ENCODE measurements around the gene NFATC2. TPM values are rescaled to one million over a fixed set of nuclear protein-coding genes. Genes with fewer than 3 reads are reported as not detected.

Gene NFATC2
- total RNA-seq, 2 donors from 2014 or later, result 11.9 to 24.5 TPM

DNA sequence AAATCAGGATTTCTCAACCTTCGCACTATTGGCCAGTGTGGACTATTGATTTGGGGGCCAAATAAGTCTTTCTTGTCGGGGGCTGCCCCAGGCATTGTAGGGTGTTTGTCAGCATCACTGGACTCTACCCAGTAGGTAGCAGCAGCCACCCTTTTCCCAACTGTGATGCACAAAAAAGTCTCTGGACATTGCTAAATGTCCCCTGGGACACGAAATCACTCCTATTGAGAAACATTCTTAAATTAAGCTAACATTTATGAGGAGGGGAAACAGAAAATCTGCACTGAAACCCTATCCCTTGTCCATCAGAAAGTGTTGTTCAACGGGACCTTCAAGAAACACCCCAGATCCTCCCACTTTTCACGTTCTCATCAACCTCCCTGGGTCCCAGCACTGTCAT is 54.2 kb downstream of the NFATC2 start:
- ATAC-seq (ENCODE audit: insufficient number of reproducible peaks, low FRiP score, low read depth) (no peak), DNase-seq (ENCODE audit: low spot score) (no peak)
- no peaks in the 10 kb centered on the region for H3K27me3 ChIP-seq (replicated peaks; ENCODE audit: insufficient read depth)
- H3K27ac ChIP-seq, result no peak overlapping the region
- H3K4me1 ChIP-seq (ENCODE audit: control insufficient read depth in 1 of 2, low read depth in 2 of 2), result peaks cover 0 to 26% of the 10 kb centered on the region in 2 donors
- no peaks in the 10 kb centered on the region for H3K9me3 ChIP-seq
- TF ChIP-seq, protein P1, sequence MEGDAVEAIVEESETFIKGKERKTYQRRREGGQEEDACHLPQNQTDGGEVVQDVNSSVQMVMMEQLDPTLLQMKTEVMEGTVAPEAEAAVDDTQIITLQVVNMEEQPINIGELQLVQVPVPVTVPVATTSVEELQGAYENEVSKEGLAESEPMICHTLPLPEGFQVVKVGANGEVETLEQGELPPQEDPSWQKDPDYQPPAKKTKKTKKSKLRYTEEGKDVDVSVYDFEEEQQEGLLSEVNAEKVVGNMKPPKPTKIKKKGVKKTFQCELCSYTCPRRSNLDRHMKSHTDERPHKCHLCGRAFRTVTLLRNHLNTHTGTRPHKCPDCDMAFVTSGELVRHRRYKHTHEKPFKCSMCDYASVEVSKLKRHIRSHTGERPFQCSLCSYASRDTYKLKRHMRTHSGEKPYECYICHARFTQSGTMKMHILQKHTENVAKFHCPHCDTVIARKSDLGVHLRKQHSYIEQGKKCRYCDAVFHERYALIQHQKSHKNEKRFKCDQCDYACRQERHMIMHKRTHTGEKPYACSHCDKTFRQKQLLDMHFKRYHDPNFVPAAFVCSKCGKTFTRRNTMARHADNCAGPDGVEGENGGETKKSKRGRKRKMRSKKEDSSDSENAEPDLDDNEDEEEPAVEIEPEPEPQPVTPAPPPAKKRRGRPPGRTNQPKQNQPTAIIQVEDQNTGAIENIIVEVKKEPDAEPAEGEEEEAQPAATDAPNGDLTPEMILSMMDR (IDR thresholded peaks at IDR 0.05), result no peak
- no peaks in the 10 kb centered on the region for H3K36me3 ChIP-seq
- H3K4me3 ChIP-seq, result no peak overlapping the region

DNA sequence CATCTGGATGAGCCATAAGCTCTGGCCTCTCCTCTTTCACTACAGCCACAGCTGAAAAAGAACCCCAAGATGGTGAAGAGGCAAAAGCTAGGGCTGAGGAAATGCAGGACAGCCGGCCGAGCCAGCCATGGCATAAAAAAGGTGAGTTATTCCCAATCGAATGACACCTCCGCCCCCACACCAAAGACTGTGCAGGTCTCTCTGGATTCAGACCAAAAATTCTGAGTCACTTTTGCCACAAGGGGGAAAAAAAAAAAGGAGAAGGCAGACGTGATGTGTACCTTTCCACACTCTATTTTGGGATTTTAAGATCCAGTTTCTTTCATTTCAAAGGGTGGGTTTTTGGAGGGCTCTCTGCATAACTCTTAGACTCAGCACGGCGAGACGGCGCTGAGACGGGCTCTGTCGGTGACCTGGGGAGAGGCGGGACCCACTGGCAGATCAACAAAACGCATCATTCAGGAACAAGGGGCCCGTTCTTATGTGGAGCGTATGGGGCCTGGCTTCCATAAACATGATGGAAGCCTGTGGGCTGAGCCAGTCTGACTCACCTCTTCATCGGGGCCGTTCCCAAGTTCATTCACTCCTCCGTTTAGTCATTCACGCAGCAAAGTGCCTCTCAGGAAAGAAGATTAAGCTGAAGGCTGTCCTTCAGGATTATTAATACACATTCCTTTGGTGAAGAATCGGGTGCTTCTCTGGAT is 54.8 kb downstream of the NFATC2 start:
- H3K27me3 ChIP-seq (replicated peaks; ENCODE audit: insufficient read depth), result no peaks in the 10 kb centered on the region
- no peaks in the 10 kb centered on the region for H3K36me3 ChIP-seq
- H3K4me1 ChIP-seq (ENCODE audit: control insufficient read depth in 1 of 2, low read depth in 2 of 2), result peaks cover 0 to 23% of the 10 kb centered on the region in 2 donors
- no peak overlapping the region for H3K27ac ChIP-seq
- DNase-seq (ENCODE audit: low spot score), result no peak
- no peak for ATAC-seq (ENCODE audit: insufficient number of reproducible peaks, low FRiP score, low read depth)
- H3K9me3 ChIP-seq, result no peaks in the 10 kb centered on the region
- TF ChIP-seq, protein P1 (IDR thresholded peaks at IDR 0.05), result no peak
- no peak overlapping the region for H3K4me3 ChIP-seq

DNA sequence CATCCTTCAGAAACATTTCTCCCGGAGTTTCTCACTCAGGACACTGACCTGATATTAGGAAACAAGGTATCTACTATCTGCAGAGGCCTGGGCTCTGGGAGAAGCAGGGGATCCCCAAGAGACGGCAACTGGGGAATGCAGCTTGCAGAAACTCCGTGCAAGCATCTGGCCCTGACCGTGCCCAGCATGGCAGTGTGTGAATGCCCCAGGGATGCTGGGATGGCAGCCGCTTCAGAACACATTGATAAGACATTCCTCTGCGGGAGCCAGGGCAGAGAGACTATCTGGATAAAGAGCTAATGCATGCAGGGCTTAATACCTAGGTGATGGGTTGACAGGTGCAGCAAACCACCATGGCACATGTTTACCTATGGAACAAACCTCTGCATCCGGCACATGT is 55.4 kb downstream of the NFATC2 start:
- TF ChIP-seq, protein P1 (IDR thresholded peaks at IDR 0.05), result no peak

DNA sequence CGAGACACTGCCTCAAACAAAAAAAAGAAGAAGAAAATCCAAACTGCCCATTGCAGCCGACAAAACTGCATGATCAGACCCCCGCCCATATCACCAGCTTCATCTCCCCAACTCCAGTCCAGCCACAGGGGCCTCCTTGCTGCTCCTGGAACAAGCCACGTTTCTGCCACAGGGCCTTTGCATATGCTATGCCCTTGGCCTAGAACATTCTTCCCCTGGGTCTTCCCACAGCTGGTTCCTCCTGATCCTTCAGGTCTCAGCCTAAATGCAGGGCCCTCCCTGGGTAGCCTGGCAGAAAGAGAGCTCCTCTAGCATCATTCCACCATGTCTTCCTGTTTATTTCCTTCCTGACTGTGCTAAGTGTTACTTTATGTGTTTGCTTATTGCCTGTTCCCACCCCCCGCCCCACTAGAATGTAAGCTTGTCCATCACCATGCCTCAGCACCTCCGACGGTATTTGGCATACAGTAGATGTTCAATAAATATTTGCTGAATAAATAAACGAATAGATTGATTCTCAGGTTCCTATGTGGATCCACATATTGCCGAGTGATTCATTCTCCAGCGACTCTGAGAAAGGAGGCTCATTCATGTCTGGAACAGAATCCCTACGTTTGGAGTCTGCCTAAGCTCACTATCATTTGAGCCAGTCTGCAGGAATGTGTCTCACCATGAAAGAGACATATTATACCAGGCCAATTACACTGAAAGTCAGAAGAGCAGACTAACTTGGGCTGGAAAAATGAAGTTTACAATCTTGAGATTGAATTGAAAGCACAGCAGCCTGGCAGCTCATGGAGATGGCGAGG is 56.1 kb downstream of the NFATC2 start:
- H3K27ac ChIP-seq, result no peak overlapping the region
- H3K9me3 ChIP-seq, result no peaks in the 10 kb centered on the region
- peaks cover 0 to 15% of the 10 kb centered on the region in 2 donors for H3K4me1 ChIP-seq (ENCODE audit: control insufficient read depth in 1 of 2, low read depth in 2 of 2)
- DNase-seq (ENCODE audit: low spot score) (no peak), ATAC-seq (ENCODE audit: insufficient number of reproducible peaks, low FRiP score, low read depth) (no peak)
- no peaks in the 10 kb centered on the region for H3K36me3 ChIP-seq
- peak overlapping the region; percentile 32 for H3K4me3 ChIP-seq
- H3K27me3 ChIP-seq (replicated peaks; ENCODE audit: insufficient read depth), result no peaks in the 10 kb centered on the region
- TF ChIP-seq, protein P1 (IDR thresholded peaks at IDR 0.05), result no peak

More for the DNA sequence above, 55.4 kb downstream of the NFATC2 start:
- H3K4me3 ChIP-seq, result peak overlapping the region; percentile 32
- ATAC-seq (ENCODE audit: insufficient number of reproducible peaks, low FRiP score, low read depth) (no peak), DNase-seq (ENCODE audit: low spot score) (no peak)
- peaks cover 0 to 17% of the 10 kb centered on the region in 2 donors for H3K4me1 ChIP-seq (ENCODE audit: control insufficient read depth in 1 of 2, low read depth in 2 of 2)
- no peaks in the 10 kb centered on the region for H3K36me3 ChIP-seq
- H3K27ac ChIP-seq, result no peak overlapping the region
- no peaks in the 10 kb centered on the region for H3K9me3 ChIP-seq
- no peaks in the 10 kb centered on the region for H3K27me3 ChIP-seq (replicated peaks; ENCODE audit: insufficient read depth)

DNA sequence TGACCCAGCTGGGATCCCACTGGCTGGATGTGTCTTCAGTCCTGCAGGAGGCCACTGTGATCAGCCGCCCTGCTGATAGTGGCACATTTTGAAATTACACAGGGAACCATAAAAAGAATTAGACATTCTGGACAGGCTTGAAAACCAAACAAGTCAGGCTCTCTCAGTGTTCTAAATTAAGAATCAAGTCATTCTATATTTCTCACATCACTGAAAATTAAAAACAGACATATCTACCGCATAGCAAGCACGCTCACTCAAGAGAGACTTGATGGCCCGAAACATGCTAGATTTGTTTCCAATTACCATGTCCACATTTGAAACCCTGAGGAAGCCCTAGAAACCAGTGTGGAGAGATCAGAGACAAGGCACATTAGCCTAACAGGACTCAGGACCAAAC is 57.7 kb downstream of the NFATC2 start:
- TF ChIP-seq, protein P1 (IDR thresholded peaks at IDR 0.05), result no peak
- no peak for ATAC-seq (ENCODE audit: insufficient number of reproducible peaks, low FRiP score, low read depth)
- Histone ChIP-seq H3K36me3 (no peaks in the 10 kb centered on the region), H3K4me1 (ENCODE audit: control insufficient read depth in 1 of 2, low read depth in 2 of 2) (peaks cover 0 to 15% of the 10 kb centered on the region in 2 donors), H3K9me3 (no peaks in the 10 kb centered on the region), H3K27ac (no peak overlapping the region), H3K4me3 (no peak overlapping the region), H3K27me3 (replicated peaks; ENCODE audit: insufficient read depth) (no peaks in the 10 kb centered on the region)
- DNase-seq (ENCODE audit: low spot score), result no peak
